ENCODE measurements around the gene CNN1. TPM values are rescaled to one million over a fixed set of nuclear protein-coding genes. Genes with fewer than 3 reads are reported as not detected.

The CNN1 gene
- total and polyA plus RNA-seq, 7 donors, result 1.9 to 11.9 (median 5.7) TPM

GRCh38 chr19:11504502-11505031 is 34.1 kb upstream of the CNN1 start:
- peak overlapping the region; percentile 93 for H3K27ac ChIP-seq
- H3K9me3 ChIP-seq, result no peaks in the 10 kb centered on the region
- H3K4me3 ChIP-seq, result peak overlapping the region; percentile 84
- H3K27me3 ChIP-seq (ENCODE audit: insufficient read depth in 3 of 3, low read length in 2 of 3), result no peaks in the 10 kb centered on the region
- peaks cover 0 to 5% of the 10 kb centered on the region in 2 donors for H3K36me3 ChIP-seq (ENCODE audit: insufficient read depth in 1 of 2, low read depth in 1 of 2)
- TF ChIP-seq, protein P1, sequence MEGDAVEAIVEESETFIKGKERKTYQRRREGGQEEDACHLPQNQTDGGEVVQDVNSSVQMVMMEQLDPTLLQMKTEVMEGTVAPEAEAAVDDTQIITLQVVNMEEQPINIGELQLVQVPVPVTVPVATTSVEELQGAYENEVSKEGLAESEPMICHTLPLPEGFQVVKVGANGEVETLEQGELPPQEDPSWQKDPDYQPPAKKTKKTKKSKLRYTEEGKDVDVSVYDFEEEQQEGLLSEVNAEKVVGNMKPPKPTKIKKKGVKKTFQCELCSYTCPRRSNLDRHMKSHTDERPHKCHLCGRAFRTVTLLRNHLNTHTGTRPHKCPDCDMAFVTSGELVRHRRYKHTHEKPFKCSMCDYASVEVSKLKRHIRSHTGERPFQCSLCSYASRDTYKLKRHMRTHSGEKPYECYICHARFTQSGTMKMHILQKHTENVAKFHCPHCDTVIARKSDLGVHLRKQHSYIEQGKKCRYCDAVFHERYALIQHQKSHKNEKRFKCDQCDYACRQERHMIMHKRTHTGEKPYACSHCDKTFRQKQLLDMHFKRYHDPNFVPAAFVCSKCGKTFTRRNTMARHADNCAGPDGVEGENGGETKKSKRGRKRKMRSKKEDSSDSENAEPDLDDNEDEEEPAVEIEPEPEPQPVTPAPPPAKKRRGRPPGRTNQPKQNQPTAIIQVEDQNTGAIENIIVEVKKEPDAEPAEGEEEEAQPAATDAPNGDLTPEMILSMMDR (IDR thresholded peaks at IDR 0.05), result no peak
- intact Hi-C loops (cut with DNase I), result loop anchor here in 1 of 2 donors (10.0 kb wide), 1 partner anchor 130 kb away; the partner anchor contains the start of gene SWSAP1
- peaks cover 4% of the 10 kb centered on the region for H3K4me1 ChIP-seq
- DNase-seq, result no peak
- ATAC-seq, result no peak
- WGBS, 3 donors, result 36 to 47% (median 44%) methylated on average over 7 of the region's 7 CpGs

DNA sequence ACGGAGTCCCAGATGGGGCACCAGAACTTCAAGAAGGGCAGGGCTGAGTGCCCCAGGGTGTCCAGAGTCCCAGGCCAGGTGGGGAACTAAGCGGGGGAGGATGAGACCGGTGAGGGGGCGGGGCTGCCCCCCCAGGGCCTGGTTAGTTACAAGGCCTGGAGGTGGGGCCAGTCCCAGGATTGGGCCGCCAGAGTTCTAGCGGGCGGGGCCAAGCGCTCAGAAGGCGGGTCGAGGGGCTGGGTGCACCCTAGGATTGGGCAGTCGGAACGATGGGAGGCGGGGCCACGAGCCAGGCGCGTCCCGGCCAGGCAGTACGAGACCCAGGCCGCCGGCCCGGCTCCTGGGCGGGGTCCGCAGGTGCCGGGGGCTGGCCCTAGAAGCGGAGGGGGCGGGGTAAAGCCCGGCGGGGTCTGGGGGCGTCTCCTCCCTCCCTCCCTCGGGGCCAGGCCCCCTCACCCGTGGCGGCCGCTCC is 33.6 kb upstream of the CNN1 start:
- ATAC-seq, result peak; percentile 92 to 95 (median 94)
- peak overlapping the region; percentile 84 for H3K4me3 ChIP-seq
- peak; percentile 98 to 99 for DNase-seq
- H3K4me1 ChIP-seq, result peaks cover 4% of the 10 kb centered on the region
- intact Hi-C loops (cut with DNase I), result loop anchor here in 1 of 2 donors (10.0 kb wide), 1 partner anchor 130 kb away; the partner anchor contains the start of gene SWSAP1
- H3K9me3 ChIP-seq, result no peaks in the 10 kb centered on the region
- H3K36me3 ChIP-seq (ENCODE audit: insufficient read depth in 1 of 2, low read depth in 1 of 2), result peaks cover 0 to 7% of the 10 kb centered on the region in 2 donors
- WGBS, 3 donors, result 0 to 3% (median 2%) methylated on average over 15 to 33 of the region's 33 CpGs
- H3K27ac ChIP-seq, result peak overlapping the region; percentile 93
- H3K27me3 ChIP-seq (ENCODE audit: insufficient read depth in 3 of 3, low read length in 2 of 3), result no peaks in the 10 kb centered on the region
- TF ChIP-seq, protein P1 (IDR thresholded peaks at IDR 0.05), result no peak

GRCh38 chr19:11505504-11506100 is 33.0 kb upstream of the CNN1 start, which contains the start of gene ZNF653:
TSS of gene ZNF653 (minus strand) at chr19:11505839. CDS start at chr19:11505786, 53 bp downstream.
- DNase-seq (peak; percentile 92 to 97), ATAC-seq (peak; percentile 82 to 89 (median 86))
- Histone ChIP-seq H3K4me3 (peak within 1 kb of the TSS; percentile 84), H3K4me1 (peaks cover 4% of the 10 kb centered on the region), H3K27ac (peak within 1 kb of the TSS; percentile 93), H3K36me3 (ENCODE audit: insufficient read depth in 1 of 2, low read depth in 1 of 2) (peaks cover 0 to 12% of the 10 kb centered on the region in 2 donors), H3K27me3 (ENCODE audit: insufficient read depth in 3 of 3, low read length in 2 of 3) (no peaks in the 10 kb centered on the region), H3K9me3 (no peaks in the 10 kb centered on the region)
- TF ChIP-seq, protein P1 (IDR thresholded peaks at IDR 0.05), result no peak
- intact Hi-C loops (cut with DNase I), result loop anchor here in 1 of 2 donors (10.0 kb wide), 1 partner anchor 131 kb away; the partner anchor contains the start of gene SWSAP1
- 0 to 1% (median 1%) methylated on average over 45 to 65 of the region's 65 CpGs for WGBS, 3 donors

- peaks cover 0 to 15% of the 10 kb centered on the region in 2 donors for H3K36me3 ChIP-seq (ENCODE audit: insufficient read depth in 1 of 2, low read depth in 1 of 2)
- H3K4me3 ChIP-seq, result peak overlapping the region; percentile 84
- peaks cover 4% of the 10 kb centered on the region for H3K4me1 ChIP-seq
- peak; percentile 27 to 43 (median 30) for ATAC-seq
- H3K27ac ChIP-seq, result peak overlapping the region; percentile 93
- H3K27me3 ChIP-seq (ENCODE audit: insufficient read depth in 3 of 3, low read length in 2 of 3), result no peaks in the 10 kb centered on the region
- no peak for DNase-seq
- H3K9me3 ChIP-seq, result no peaks in the 10 kb centered on the region
- 18 to 24% (median 23%) methylated on average over 19 to 20 of the region's 20 CpGs for WGBS, 3 donors
- TF ChIP-seq, protein P1 (IDR thresholded peaks at IDR 0.05), result no peak
- intact Hi-C loops (cut with DNase I), result loop anchor here in 1 of 2 donors (10.0 kb wide), 1 partner anchor 131 kb away; the partner anchor contains the start of gene SWSAP1
These were observed 32.5 kb upstream of the CNN1 start for GRCh38 chr19:11506101-11506555.

All from psoas muscle (tissue), 8 donors.